GM13977 (cell line): ENCODE measurements around the gene PALM2AKAP2.

Experiments
- DNase-seq: peaks from one replicate; pipeline ENCODE4 v3.0.0; 2012; ENCODE audit warnings: low spot score
- in situ Hi-C: fragments of 300-500 bp; cut with MboI; formaldehyde crosslinking; loops from one replicate; pipeline ENCODE4 v1.12.0; 2022; ENCODE audit warnings: low sequenced_read_pairs, low pct_unique_long_range_greater_than_20kb, mixed read lengths, inconsistent platforms; ENCODE audit not compliant: unreplicated experiment
- TF ChIP-seq, protein P1 (sequence below): IDR thresholded peaks from 2 replicates; pipeline ENCODE4 v1.5.1; 2012; ENCODE audit warnings: mild to moderate bottlenecking, control low read depth; ENCODE audit not compliant: insufficient read depth; ENCODE audit errors: extremely low read depth, missing control alignments

Gene PALM2AKAP2

DNA sequence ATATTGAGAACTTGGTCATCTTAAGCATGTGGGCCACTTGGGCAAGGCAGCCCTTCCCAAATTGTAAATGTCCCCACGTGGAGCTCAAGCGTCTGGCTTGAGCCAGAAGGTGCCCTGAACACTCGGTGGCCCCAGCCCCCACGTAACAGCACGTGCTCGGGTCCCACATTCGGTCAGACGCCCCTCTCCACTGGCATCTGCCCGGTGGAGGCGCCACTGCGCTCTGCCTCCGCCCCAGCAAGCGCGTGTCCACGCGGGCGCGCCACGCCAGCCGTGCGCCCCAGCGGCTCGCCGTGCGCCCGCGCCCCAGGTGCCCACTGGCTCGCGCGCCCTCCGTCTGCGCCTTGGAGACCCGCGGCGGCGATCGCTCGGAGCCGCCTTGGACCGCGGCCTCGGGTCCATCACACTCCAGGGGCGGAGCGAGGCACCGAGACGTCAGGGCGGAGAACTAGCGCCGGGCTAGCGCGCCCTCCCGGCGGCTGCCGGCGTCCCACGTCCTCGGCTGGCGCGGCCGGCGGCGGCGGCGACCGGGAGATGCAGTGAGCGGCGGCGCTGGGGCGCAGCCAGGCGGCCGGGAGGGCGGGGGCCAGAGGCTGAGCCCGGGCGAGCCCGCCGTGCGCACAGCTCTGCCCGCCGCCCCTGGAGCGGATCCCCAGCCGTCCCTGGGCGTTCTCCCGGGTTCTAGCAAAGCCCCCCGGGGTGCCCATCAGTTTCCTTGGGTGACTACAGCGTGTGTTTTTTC, at the start of gene PALM2AKAP2:
TSS of gene PALM2AKAP2 (plus strand) at position 488 of the 742 bp plus-strand sequence. CDS start 291 bp downstream, outside the sequence.
- in situ Hi-C loops = no loop called here
- DNase-seq = peak; percentile 45
- TF ChIP-seq, protein P1, sequence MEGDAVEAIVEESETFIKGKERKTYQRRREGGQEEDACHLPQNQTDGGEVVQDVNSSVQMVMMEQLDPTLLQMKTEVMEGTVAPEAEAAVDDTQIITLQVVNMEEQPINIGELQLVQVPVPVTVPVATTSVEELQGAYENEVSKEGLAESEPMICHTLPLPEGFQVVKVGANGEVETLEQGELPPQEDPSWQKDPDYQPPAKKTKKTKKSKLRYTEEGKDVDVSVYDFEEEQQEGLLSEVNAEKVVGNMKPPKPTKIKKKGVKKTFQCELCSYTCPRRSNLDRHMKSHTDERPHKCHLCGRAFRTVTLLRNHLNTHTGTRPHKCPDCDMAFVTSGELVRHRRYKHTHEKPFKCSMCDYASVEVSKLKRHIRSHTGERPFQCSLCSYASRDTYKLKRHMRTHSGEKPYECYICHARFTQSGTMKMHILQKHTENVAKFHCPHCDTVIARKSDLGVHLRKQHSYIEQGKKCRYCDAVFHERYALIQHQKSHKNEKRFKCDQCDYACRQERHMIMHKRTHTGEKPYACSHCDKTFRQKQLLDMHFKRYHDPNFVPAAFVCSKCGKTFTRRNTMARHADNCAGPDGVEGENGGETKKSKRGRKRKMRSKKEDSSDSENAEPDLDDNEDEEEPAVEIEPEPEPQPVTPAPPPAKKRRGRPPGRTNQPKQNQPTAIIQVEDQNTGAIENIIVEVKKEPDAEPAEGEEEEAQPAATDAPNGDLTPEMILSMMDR = no peak

DNA sequence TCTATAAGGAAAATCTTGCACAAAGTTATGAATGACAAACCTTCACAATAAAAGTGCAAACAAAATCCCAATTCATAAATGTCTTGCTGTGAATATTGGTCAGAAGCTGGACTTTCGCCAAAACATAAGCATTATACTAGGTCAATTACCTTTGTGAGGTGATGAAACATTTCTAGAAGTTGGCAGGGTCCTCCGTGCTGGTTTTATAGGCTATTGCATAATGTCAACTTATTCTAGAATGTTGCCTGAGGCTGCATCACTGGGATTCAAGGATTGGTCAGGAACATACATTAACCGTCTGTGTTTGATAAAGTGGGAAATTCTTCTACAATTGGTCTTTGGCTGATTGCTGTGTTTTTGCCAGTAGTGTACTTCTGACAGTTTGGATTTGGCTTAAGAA, 49.8 kb upstream of the PALM2AKAP2 start:
- in situ Hi-C loops = no loop called here
- TF ChIP-seq, protein P1 = no peak
- DNase-seq = no peak

DNA sequence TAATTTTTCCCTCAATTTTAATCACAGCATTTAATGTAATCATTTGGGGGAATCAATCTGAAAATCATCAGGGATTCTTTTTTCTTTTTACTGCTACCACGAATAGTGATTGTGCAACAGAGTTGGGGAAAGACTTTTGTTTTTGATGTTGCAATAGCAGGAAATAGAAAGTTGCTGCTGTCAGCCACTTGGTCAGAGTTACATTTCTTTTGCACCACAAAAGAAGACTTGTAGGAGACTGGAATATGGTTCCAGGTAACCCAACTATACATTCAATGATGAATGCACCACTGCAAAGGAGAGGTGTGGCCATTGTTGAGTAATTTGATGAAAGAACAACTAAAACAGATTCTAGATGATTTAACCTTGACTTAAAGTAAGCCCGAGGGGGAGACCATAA, 46.3 kb upstream of the PALM2AKAP2 start:
- TF ChIP-seq, protein P1 = no peak
- no peak for DNase-seq
- in situ Hi-C loops = no loop called here

DNA sequence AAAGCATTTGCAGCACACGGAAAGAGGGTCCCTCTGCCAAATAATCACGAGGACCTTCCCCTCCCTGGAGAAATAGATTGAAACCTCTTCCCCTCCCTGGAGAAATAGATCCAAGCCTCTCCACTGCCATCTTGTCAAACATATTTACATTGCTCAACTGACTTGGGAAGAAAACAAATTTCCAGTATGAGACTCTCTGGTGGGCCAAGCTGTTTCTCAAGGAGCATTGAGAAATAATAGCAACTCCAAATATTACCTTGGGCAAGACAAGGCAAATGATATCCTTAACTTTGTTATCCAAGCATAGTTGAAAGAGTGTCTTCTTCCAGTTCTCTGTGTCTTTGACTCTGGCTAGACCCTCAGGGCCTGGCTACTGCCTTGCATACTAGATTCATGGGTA, 45.2 kb upstream of the PALM2AKAP2 start:
- DNase-seq = no peak
- in situ Hi-C loops = no loop called here
- TF ChIP-seq, protein P1 = no peak

DNA sequence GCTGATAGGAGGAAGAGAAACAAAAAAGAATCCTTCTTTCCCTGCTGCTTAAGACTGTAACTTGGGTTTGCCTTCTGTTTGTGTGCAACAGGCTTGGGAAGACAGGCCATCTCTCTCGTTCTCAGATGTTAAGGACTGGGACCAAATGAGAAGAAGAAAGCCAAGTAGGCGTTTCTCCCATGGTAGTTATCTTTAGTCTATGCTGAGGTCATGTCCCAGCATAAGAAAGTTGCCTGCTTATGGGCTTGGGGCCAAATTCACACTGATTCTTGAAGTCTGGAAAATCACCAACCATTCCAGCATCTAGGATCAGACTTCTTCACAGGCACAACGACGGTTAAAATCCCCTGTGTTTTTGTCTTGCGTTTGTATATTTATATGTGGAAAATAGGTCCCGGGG, 44.2 kb upstream of the PALM2AKAP2 start:
- in situ Hi-C loops = no loop called here
- TF ChIP-seq, protein P1 = no peak
- DNase-seq = no peak

DNA sequence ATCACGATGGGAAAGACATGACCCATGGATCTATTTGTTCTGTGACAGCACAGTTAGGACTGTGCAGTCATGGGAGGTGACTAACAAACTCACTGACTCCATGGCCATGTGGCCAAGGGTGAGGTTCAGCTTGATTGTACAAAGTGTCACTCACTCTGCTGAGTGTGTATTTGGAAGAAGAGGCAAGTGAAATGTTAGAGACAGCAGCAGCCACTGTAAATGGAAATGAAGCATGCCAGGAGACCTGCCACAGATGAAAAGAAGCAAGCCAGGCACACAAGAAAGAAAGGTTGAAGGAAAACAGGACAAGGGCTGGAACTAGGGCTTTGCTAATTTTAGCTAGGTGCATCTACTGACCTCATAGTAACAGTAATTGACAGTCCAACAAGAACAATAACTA, 42.7 kb upstream of the PALM2AKAP2 start:
- TF ChIP-seq, protein P1 = no peak
- DNase-seq = no peak
- in situ Hi-C loops = no loop called here
